Mesothelial cell of epicardium (in vitro differentiated cells): ENCODE data around the gene DTNB. TPM values are rescaled to one million over a fixed set of nuclear protein-coding genes. Genes with fewer than 3 reads are reported as not detected.
"Not testable (repeated sequence)": the region's sequence is repeated elsewhere in the genome, so short reads cannot be mapped to it uniquely, and the experiment has no call there.

ENCODE experiments used
- DNase-seq, 2 experiments: peaks; one replicate each; pipeline ENCODE4 v3.0.0; 2021; ENCODE audit warnings: low spot score in 2 of 2; ENCODE audit not compliant: unreplicated experiment in 2 of 2
- H3K27ac Mint-ChIP-seq: 2 replicates; pipeline ENCODE4 v1.8.0; 2021; ENCODE audit warnings: mixed read lengths
- H3K27me3 Mint-ChIP-seq: 2 replicates; pipeline ENCODE4 v1.8.0; 2021; ENCODE audit warnings: low read depth, mixed read lengths
- H3K36me3 Mint-ChIP-seq: 2 replicates; pipeline ENCODE4 v1.8.0; 2021; ENCODE audit warnings: mixed read lengths
- H3K4me1 Mint-ChIP-seq: 2 replicates; pipeline ENCODE4 v1.8.0; 2021; ENCODE audit warnings: mixed read lengths
- H3K4me3 Mint-ChIP-seq: 2 replicates; pipeline ENCODE4 v1.8.0; 2021; ENCODE audit warnings: mild to moderate bottlenecking, moderate library complexity, mixed read lengths
- H3K9me3 Mint-ChIP-seq: 2 replicates; pipeline ENCODE4 v1.8.0; 2021; ENCODE audit warnings: mixed read lengths
- total RNA-seq: library from RNA; stranded (reverse); gene quantifications from 3 replicates; pipeline ENCODE4 v1.2.1, GENCODE V29; 2021
- TF ChIP-seq, protein P1 (sequence below): fragments of 200-600 bp; sonication (generic); IDR thresholded peaks from one replicate; pipeline ENCODE4 v1.5.0; 2021; ENCODE audit warnings: antibody characterized with exemption; ENCODE audit not compliant: unreplicated experiment

Gene DTNB
- total RNA-seq, 1 donor from 2014 or later, result 36.3 TPM

- Mint-ChIP-seq H3K36me3 (no peaks in the 10 kb centered on the region), H3K4me3 (no peak overlapping the region), H3K4me1 (peaks cover 10% of the 10 kb centered on the region), H3K27me3 (no peaks in the 10 kb centered on the region), H3K9me3 (no peaks in the 10 kb centered on the region), H3K27ac (no peak overlapping the region)
- TF ChIP-seq, protein P1, sequence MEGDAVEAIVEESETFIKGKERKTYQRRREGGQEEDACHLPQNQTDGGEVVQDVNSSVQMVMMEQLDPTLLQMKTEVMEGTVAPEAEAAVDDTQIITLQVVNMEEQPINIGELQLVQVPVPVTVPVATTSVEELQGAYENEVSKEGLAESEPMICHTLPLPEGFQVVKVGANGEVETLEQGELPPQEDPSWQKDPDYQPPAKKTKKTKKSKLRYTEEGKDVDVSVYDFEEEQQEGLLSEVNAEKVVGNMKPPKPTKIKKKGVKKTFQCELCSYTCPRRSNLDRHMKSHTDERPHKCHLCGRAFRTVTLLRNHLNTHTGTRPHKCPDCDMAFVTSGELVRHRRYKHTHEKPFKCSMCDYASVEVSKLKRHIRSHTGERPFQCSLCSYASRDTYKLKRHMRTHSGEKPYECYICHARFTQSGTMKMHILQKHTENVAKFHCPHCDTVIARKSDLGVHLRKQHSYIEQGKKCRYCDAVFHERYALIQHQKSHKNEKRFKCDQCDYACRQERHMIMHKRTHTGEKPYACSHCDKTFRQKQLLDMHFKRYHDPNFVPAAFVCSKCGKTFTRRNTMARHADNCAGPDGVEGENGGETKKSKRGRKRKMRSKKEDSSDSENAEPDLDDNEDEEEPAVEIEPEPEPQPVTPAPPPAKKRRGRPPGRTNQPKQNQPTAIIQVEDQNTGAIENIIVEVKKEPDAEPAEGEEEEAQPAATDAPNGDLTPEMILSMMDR, result no peak
- no peak for DNase-seq
Measured at GRCh38 chr2:25545899-25546298, 127.5 kb downstream of the DTNB start.

GRCh38 chr2:25544445-25544844 lies 128.9 kb downstream of the DTNB start:
- H3K36me3 Mint-ChIP-seq, result no peaks in the 10 kb centered on the region
- no peak overlapping the region for H3K4me3 Mint-ChIP-seq
- DNase-seq, result no peak
- no peaks in the 10 kb centered on the region for H3K27me3 Mint-ChIP-seq
- H3K9me3 Mint-ChIP-seq, result no peaks in the 10 kb centered on the region
- peaks cover 9% of the 10 kb centered on the region for H3K4me1 Mint-ChIP-seq
- no peak overlapping the region for H3K27ac Mint-ChIP-seq
- TF ChIP-seq, protein P1, result no peak

DNA sequence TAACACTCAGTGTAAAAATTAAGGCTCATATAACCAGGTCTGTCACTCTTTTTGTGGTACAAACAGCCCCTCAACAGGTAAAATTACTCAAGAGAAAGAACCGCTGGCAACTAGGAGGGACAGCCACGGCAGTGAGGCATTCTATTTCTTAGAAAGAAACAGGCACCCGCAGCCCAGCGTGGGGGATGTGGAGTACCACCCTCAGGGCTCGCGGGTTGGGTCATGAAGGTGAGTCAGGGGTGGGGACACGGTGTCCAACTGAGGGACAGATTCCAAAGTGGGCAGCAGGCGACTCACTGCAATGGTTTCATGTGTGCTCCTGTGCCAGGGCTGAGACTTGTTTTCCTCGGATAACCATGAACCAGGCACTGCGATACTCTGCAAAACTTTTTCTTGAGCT lies 129.4 kb downstream of the DTNB start:
- Mint-ChIP-seq H3K4me3 (no peak overlapping the region), H3K27ac (peak overlapping the region; percentile 17), H3K36me3 (no peaks in the 10 kb centered on the region), H3K9me3 (no peaks in the 10 kb centered on the region), H3K4me1 (peaks cover 7% of the 10 kb centered on the region), H3K27me3 (no peaks in the 10 kb centered on the region)
- no peak for DNase-seq
- TF ChIP-seq, protein P1, result no peak

DNA sequence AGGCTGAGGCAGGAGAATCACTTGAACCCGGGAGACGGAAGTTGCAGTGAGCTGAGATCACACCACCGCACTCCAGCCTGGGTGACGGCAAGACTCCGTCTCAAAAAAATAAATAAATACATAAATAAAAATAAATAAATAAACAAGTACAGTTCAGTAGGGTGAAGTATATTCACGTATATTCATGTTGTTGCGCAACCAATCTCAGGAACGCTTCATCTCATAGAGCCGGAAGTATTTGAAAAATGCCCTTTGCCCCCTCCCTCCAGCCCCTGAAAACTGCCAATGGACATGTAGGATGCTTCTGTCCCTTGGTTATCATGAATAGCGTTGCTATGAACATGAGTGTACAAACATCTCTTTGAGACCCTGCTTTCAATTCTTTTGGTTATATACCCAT lies 132.0 kb downstream of the DTNB start:
- DNase-seq, result no peak
- no peaks in the 10 kb centered on the region for H3K27me3 Mint-ChIP-seq
- peaks cover 5% of the 10 kb centered on the region for H3K36me3 Mint-ChIP-seq
- TF ChIP-seq, protein P1, result no peak
- H3K4me1 Mint-ChIP-seq, result no peaks in the 10 kb centered on the region
- H3K4me3 Mint-ChIP-seq, result no peak overlapping the region
- no peak overlapping the region for H3K27ac Mint-ChIP-seq
- H3K9me3 Mint-ChIP-seq, result no peaks in the 10 kb centered on the region

DNA sequence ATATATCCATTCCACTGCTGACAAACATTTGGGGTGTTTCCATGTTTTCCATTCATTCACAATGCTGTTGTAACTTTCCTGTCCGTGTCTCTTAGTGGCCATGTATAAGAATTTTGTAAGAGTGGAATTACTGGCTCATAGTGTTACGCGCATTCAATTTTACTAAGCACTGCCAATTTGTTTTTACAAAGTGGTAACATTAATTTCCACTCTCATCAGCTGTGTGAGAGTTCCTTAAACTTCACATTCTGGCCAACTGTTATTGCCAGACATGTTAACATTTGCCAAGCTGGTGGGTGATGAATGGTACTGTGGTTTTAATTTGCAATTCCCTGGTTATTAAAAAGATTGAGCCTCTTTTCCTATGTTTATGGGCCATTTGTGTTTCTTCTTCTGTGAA lies 134.2 kb downstream of the DTNB start:
- TF ChIP-seq, protein P1, result no peak

DNA sequence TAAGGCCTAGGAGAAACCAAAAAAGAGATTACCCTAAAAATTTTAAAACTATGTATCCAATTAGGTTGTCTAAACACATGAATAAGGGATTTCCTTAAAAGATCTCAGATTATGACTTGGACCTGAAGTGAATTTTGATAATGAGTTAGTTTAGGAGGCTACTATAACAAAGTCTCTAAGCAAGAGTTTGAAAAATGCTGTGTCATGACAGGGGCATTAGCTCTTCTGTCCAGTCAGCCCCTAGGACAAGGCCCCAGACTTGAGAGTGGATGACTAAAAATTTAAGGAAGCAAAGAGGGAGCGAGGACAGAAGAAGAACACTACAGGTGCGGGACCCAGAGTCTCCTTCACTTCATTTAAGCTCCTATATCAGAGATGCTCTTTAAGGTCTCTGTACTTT lies 135.9 kb downstream of the DTNB start:
- Mint-ChIP-seq H3K4me3 (no peak overlapping the region), H3K9me3 (no peaks in the 10 kb centered on the region), H3K27ac (no peak overlapping the region), H3K4me1 (no peaks in the 10 kb centered on the region), H3K27me3 (no peaks in the 10 kb centered on the region), H3K36me3 (peaks cover 9% of the 10 kb centered on the region)
- DNase-seq, result no peak
- TF ChIP-seq, protein P1, result no peak

More for the DNA sequence above, 134.2 kb downstream of the DTNB start:
- no peak for DNase-seq
- Mint-ChIP-seq H3K9me3 (no peaks in the 10 kb centered on the region), H3K4me1 (no peaks in the 10 kb centered on the region), H3K27ac (no peak overlapping the region), H3K36me3 (peaks cover 7% of the 10 kb centered on the region), H3K27me3 (no peaks in the 10 kb centered on the region), H3K4me3 (no peak overlapping the region)

DNA sequence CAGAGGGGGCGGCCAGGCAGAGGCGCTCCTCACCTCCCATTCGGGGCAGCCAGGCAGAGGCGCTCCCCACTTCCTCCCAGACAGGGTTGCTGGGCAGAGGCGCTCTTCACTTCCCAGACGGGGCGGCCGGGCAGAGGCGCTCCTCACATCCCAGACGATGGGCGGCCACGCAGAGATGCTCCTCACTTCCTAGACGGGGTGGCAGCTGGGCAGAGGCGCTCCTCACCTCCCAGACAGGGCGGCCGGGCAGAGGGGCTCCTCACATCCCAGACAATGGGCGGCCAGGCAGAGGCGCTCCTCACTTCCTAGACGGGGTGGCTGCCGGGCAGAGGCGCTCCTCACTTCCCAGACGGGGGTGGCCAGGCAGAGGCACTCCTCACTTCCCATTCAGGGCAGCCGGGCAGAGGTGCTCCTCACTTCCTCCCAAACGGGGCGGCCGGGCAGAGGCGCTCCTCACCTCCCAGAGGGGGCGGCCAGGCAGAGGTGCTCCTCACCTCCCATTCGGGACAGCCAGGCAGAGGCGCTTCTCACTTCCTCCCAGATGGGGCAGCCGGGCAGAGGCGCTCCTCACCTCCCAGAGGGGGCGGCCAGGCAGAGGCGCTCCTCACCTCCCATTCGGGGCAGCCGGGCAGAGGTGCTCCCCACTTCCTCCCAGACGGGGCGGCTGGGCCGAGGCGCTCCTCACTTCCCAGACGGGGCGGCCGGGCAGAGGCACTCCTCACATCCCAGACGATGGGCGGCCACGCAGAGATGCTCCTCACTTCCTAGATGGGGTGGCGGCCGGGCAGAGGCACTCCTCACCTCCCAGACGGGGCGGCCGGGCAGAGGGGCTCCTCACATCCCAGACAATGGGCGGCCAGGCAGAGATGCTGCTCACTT lies 137.7 kb downstream of the DTNB start:
- not testable (repeated sequence) for H3K9me3 Mint-ChIP-seq, H3K27me3 Mint-ChIP-seq, H3K4me3 Mint-ChIP-seq, H3K27ac Mint-ChIP-seq, DNase-seq, H3K36me3 Mint-ChIP-seq, H3K4me1 Mint-ChIP-seq

- H3K27ac Mint-ChIP-seq, H3K36me3 Mint-ChIP-seq, H3K9me3 Mint-ChIP-seq, DNase-seq, H3K4me1 Mint-ChIP-seq, H3K27me3 Mint-ChIP-seq, H3K4me3 Mint-ChIP-seq: not testable (repeated sequence)
Measured at GRCh38 chr2:25534937-25535336, 138.4 kb downstream of the DTNB start.
